NCI-H2227 treated with DMSO at 0.1 percent for 48 hours (cell line): Measurements from ENCODE around the gene SYK.

Experiments used
- DNase-seq: peaks from one replicate; lab custom pipeline; 2025; lab: John Stamatoyannopoulos, UW

The SYK gene

DNA sequence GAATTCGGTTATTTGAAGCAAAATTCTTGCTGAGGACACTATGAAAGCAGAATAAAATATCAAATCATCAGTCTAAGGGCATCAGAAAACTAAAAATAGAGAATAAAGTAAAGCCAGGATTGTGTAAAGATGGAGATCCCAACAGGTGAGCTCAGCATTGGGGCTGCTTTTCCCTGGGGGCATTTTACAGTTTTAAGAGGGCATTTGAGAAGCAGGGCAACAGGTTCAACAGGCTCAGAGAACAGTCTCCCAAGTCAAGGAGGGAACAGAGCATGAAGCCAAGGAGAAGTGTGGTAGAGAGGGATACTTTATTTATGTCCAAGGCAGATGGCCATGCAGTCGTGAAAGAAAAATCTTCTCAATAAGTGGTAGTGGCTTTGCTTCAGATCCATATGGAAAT is 145.4 kb downstream of the SYK start:
- DNase-seq = no peak
